ENCODE results near the gene CACNA1I.
A peak's percentile ranks its signal among the peaks of the same experiment; 100 is the strongest.

CACNA1I gene

GRCh38 chr22:39646398-39647063 is 76.0 kb downstream of the CACNA1I start:
- no peak for TF ChIP-seq TCF12 (IDR thresholded peaks at IDR 0.05; ENCODE audit: low read depth)

DNA sequence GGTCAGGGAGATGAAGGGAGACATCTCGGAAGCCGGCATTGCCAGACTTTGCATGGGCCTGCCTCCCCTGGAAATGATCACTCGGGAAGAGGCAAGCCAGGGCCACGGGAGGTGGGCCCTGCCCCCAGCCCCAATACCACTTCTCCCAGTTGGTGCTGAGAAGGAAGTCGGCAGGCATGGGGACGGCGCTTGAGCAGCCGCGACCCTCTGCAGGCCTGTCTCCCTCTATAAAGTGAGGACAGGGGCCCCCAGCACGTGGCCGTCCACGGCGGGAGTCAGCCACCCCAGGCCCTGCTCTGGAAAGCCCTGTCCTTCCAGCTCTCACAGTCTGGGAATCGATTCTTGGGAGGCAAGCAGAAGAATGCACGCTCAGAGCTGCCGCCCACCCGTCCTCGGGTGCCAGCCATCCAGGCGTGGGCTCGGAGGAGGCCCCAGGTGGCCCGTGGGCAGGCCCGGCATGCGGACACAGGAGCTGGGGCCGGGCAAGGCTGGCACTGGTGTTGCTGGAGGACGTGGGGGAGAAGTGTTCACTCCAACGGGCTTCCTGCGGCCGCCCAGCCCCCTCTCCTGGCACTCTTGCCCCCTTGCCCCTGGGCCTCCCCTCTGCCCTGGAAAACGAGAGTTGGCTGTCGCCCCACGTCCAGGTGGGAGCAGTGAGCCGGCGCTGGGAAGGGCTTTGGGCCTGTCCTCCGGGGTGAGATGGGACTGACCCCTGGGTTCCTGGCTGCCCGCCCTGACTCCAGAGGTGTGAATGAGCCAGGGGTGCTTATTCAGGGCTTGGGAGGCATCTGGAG is 77.5 kb downstream of the CACNA1I start:
- TF ChIP-seq, protein P1, sequence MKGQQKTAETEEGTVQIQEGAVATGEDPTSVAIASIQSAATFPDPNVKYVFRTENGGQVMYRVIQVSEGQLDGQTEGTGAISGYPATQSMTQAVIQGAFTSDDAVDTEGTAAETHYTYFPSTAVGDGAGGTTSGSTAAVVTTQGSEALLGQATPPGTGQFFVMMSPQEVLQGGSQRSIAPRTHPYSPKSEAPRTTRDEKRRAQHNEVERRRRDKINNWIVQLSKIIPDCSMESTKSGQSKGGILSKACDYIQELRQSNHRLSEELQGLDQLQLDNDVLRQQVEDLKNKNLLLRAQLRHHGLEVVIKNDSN (IDR thresholded peaks at IDR 0.05): no peak
- TF ChIP-seq TEAD4 (IDR thresholded peaks at IDR 0.05) (no peak), EGR1 (IDR thresholded peaks at IDR 0.05) (peak; percentile 37; the same call in 1 of the 2 replicates), NFIC (IDR thresholded peaks at IDR 0.05) (peak; percentile 12; the same call in 1 of the 2 replicates), ZBTB7A (IDR thresholded peaks at IDR 0.05; ENCODE audit: low read depth) (0 out of 2 replicates have a peak, but pooled peaks have one; percentile 36), YY1 (IDR thresholded peaks at IDR 0.05; ENCODE audit: low read depth) (no peak), EP300 (IDR thresholded peaks at IDR 0.05; ENCODE audit: borderline replicate concordance) (peak; percentile 31; the same call in 1 of the 2 replicates)

GRCh38 chr22:39648630-39648950 is 78.0 kb downstream of the CACNA1I start:
- TF ChIP-seq EGR1 (IDR thresholded peaks at IDR 0.05) (no peak), CREB1 (IDR thresholded peaks at IDR 0.05; ENCODE audit: low read depth) (no peak), YY1 (IDR thresholded peaks at IDR 0.05; ENCODE audit: low read depth) (no peak), EP300 (IDR thresholded peaks at IDR 0.05; ENCODE audit: borderline replicate concordance) (no peak), ZBTB7A (IDR thresholded peaks at IDR 0.05; ENCODE audit: low read depth) (no peak), FOXM1 (IDR thresholded peaks at IDR 0.05; ENCODE audit: borderline replicate concordance, low read depth) (no peak), TAF1 (IDR thresholded peaks at IDR 0.05; ENCODE audit: low read depth) (no peak), NFIC (IDR thresholded peaks at IDR 0.05) (no peak), CEBPB (IDR thresholded peaks at IDR 0.05) (no peak), TCF12 (IDR thresholded peaks at IDR 0.05; ENCODE audit: low read depth) (no peak)
- TF ChIP-seq, protein P2, sequence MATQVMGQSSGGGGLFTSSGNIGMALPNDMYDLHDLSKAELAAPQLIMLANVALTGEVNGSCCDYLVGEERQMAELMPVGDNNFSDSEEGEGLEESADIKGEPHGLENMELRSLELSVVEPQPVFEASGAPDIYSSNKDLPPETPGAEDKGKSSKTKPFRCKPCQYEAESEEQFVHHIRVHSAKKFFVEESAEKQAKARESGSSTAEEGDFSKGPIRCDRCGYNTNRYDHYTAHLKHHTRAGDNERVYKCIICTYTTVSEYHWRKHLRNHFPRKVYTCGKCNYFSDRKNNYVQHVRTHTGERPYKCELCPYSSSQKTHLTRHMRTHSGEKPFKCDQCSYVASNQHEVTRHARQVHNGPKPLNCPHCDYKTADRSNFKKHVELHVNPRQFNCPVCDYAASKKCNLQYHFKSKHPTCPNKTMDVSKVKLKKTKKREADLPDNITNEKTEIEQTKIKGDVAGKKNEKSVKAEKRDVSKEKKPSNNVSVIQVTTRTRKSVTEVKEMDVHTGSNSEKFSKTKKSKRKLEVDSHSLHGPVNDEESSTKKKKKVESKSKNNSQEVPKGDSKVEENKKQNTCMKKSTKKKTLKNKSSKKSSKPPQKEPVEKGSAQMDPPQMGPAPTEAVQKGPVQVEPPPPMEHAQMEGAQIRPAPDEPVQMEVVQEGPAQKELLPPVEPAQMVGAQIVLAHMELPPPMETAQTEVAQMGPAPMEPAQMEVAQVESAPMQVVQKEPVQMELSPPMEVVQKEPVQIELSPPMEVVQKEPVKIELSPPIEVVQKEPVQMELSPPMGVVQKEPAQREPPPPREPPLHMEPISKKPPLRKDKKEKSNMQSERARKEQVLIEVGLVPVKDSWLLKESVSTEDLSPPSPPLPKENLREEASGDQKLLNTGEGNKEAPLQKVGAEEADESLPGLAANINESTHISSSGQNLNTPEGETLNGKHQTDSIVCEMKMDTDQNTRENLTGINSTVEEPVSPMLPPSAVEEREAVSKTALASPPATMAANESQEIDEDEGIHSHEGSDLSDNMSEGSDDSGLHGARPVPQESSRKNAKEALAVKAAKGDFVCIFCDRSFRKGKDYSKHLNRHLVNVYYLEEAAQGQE (IDR thresholded peaks at IDR 0.05; ENCODE audit: low read depth): no peak
- TF ChIP-seq, protein P3, sequence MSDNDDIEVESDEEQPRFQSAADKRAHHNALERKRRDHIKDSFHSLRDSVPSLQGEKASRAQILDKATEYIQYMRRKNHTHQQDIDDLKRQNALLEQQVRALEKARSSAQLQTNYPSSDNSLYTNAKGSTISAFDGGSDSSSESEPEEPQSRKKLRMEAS (IDR thresholded peaks at IDR 0.05): no peak

- TF ChIP-seq FOXM1 (IDR thresholded peaks at IDR 0.05; ENCODE audit: borderline replicate concordance, low read depth): no peak
- TF ChIP-seq CREB1 (IDR thresholded peaks at IDR 0.05; ENCODE audit: low read depth): no peak
- no peak for TF ChIP-seq YY1 (IDR thresholded peaks at IDR 0.05; ENCODE audit: low read depth)
- TF ChIP-seq EGR1 (IDR thresholded peaks at IDR 0.05): no peak
- TF ChIP-seq, protein P1 (IDR thresholded peaks at IDR 0.05): no peak
- no peak for TF ChIP-seq TCF12 (IDR thresholded peaks at IDR 0.05; ENCODE audit: low read depth)
- TF ChIP-seq RAD21 (IDR thresholded peaks at IDR 0.05; ENCODE audit: low read depth): no peak
- no peak for TF ChIP-seq CEBPB (IDR thresholded peaks at IDR 0.05)
Measured at GRCh38 chr22:39649500-39650089, 79.0 kb downstream of the CACNA1I start.

- TF ChIP-seq NFIC (IDR thresholded peaks at IDR 0.05) (no peak), TEAD4 (IDR thresholded peaks at IDR 0.05) (no peak), YY1 (IDR thresholded peaks at IDR 0.05; ENCODE audit: low read depth) (no peak), CEBPB (IDR thresholded peaks at IDR 0.05) (no peak), EGR1 (IDR thresholded peaks at IDR 0.05) (no peak), EP300 (IDR thresholded peaks at IDR 0.05; ENCODE audit: borderline replicate concordance) (no peak), FOXM1 (IDR thresholded peaks at IDR 0.05; ENCODE audit: borderline replicate concordance, low read depth) (no peak), CREB1 (IDR thresholded peaks at IDR 0.05; ENCODE audit: low read depth) (no peak), RAD21 (IDR thresholded peaks at IDR 0.05; ENCODE audit: low read depth) (no peak), ZBTB7A (IDR thresholded peaks at IDR 0.05; ENCODE audit: low read depth) (no peak), TAF1 (IDR thresholded peaks at IDR 0.05; ENCODE audit: low read depth) (no peak), TCF12 (IDR thresholded peaks at IDR 0.05; ENCODE audit: low read depth) (no peak)
- TF ChIP-seq, protein P3 (IDR thresholded peaks at IDR 0.05): no peak
- TF ChIP-seq, protein P2 (IDR thresholded peaks at IDR 0.05; ENCODE audit: low read depth): no peak
- TF ChIP-seq, protein P1 (IDR thresholded peaks at IDR 0.05): no peak
Measured at GRCh38 chr22:39651053-39651996, 80.8 kb downstream of the CACNA1I start.

Measured in Ishikawa (cell line).